NB4 (cell line): Measurements from ENCODE around the gene GDF10.
A peak's percentile ranks its signal among the peaks of the same experiment; 100 is the strongest.

ENCODE experiments used
- DNase-seq: peaks from one replicate; pipeline ENCODE4 v3.0.0; 2010; ENCODE audit warnings: low read depth
- H3K4me3 ChIP-seq: one replicate; pipeline ENCODE4 v1.5.1; 2011; ENCODE audit warnings: mild to moderate bottlenecking, low read depth, low read length, moderate library complexity
- CTCF ChIP-seq: IDR thresholded peaks from one replicate; pipeline ENCODE4 v1.5.1; 2012; ENCODE audit warnings: low read depth, low read length
- MAX ChIP-seq: IDR thresholded peaks from 2 replicates; pipeline ENCODE4 v1.6.1; 2011; ENCODE audit warnings: low read depth, low read length
- MYC ChIP-seq: IDR thresholded peaks from 2 replicates; pipeline ENCODE4 v1.6.1; 2011; ENCODE audit warnings: low read depth, low read length
- POLR2A ChIP-seq: IDR thresholded peaks from 2 replicates; pipeline ENCODE4 v1.6.1; 2011; ENCODE audit warnings: mild to moderate bottlenecking; ENCODE audit not compliant: insufficient read length; ENCODE audit errors: extremely low read depth

Gene GDF10

GRCh38 chr10:47359101-47359500, 59.1 kb downstream of the GDF10 start:
- DNase-seq = no peak
- H3K4me3 ChIP-seq = no peak overlapping the region
- no peak for TF ChIP-seq CTCF

GRCh38 chr10:47359626-47360418, 59.8 kb downstream of the GDF10 start:
- DNase-seq = no peak
- TF ChIP-seq MAX = no peak
- TF ChIP-seq POLR2A = no peak
- no peak for TF ChIP-seq MYC
- no peak for TF ChIP-seq CTCF
- H3K4me3 ChIP-seq = no peak overlapping the region

- DNase-seq = peak; percentile 38
- no peak overlapping the region for H3K4me3 ChIP-seq
- TF ChIP-seq POLR2A (no peak), MAX (no peak)
Measured at GRCh38 chr10:47360419-47361040, 60.5 kb downstream of the GDF10 start.

GRCh38 chr10:47361293-47361692, 61.3 kb downstream of the GDF10 start:
- peak; percentile 65 for DNase-seq
- TF ChIP-seq POLR2A = no peak
- peak; percentile 94 for TF ChIP-seq CTCF
- TF ChIP-seq MYC = 0 out of 2 replicates have a peak, but pooled peaks have one; percentile 29
- TF ChIP-seq MAX = peak; percentile 67
- no peak overlapping the region for H3K4me3 ChIP-seq

GRCh38 chr10:47362199-47362598, 62.2 kb downstream of the GDF10 start:
- no peak for TF ChIP-seq MAX
- TF ChIP-seq MYC = no peak
- no peak for TF ChIP-seq CTCF
- TF ChIP-seq POLR2A = no peak
- DNase-seq = no peak
- H3K4me3 ChIP-seq = no peak overlapping the region
